KMS-11 (cell line): ENCODE results near the gene PAPSS2.
"Not testable (repeated sequence)": the region's sequence is repeated elsewhere in the genome, so short reads cannot be mapped to it uniquely, and the experiment has no call there.

Source experiments
- H2AFZ ChIP-seq: fragments of 200-600 bp; sonication (generic); 2 replicates; pipeline ENCODE4 v1.6.1; 2016; ENCODE audit warnings: antibody characterized with exemption, mixed run types, low read depth
- H3K27ac ChIP-seq: fragments of 200-600 bp; sonication (generic); 2 replicates; pipeline ENCODE4 v1.6.1; 2016; ENCODE audit warnings: mild to moderate bottlenecking, mixed run types
- H3K27me3 ChIP-seq: fragments of 200-600 bp; sonication (generic); 2 replicates; pipeline ENCODE4 v1.6.1; 2017; ENCODE audit warnings: mild to moderate bottlenecking, low read depth, mixed run types, moderate library complexity; ENCODE audit not compliant: insufficient read depth
- H3K36me3 ChIP-seq: fragments of 200-600 bp; sonication (generic); 2 replicates; pipeline ENCODE4 v1.6.1; 2017; ENCODE audit warnings: mild to moderate bottlenecking, mixed run types; ENCODE audit not compliant: insufficient read depth
- H3K4me1 ChIP-seq: fragments of 200-600 bp; sonication (generic); 2 replicates; pipeline ENCODE4 v1.6.1; 2016; ENCODE audit warnings: mild to moderate bottlenecking, low read depth, mixed run types; ENCODE audit not compliant: poor library complexity, severe bottlenecking
- H3K4me2 ChIP-seq: fragments of 200-600 bp; sonication (generic); 2 replicates; pipeline ENCODE4 v1.7.0; 2016; ENCODE audit warnings: mild to moderate bottlenecking, mixed run types
- H3K4me3 ChIP-seq: fragments of 200-600 bp; sonication (generic); IDR thresholded peaks from 2 replicates; pipeline ENCODE4 v1.6.1; 2017; ENCODE audit warnings: low read depth, low read length, mixed read lengths; ENCODE audit not compliant: insufficient read depth
- H3K79me2 ChIP-seq: fragments of 200-600 bp; sonication (generic); 2 replicates; pipeline ENCODE4 v1.6.1; 2016; ENCODE audit warnings: low read depth, mixed run types; ENCODE audit not compliant: insufficient read depth
- H3K9ac ChIP-seq: fragments of 200-600 bp; sonication (generic); 2 replicates; pipeline ENCODE4 v1.6.1; 2016; ENCODE audit warnings: mild to moderate bottlenecking, mixed run types
- H4K20me1 ChIP-seq: fragments of 200-600 bp; sonication (generic); 2 replicates; pipeline ENCODE4 v1.6.1; 2016; ENCODE audit warnings: mild to moderate bottlenecking, mixed run types; ENCODE audit not compliant: insufficient read depth
- CTCF ChIP-seq: fragments of 200-600 bp; sonication (generic); conservative IDR thresholded peaks from 2 replicates; pipeline ENCODE4 v1.6.1; 2017; ENCODE audit warnings: low read depth, mild to moderate bottlenecking, antibody characterized with exemption, low read length, moderate library complexity, mixed read lengths

PAPSS2 gene

GRCh38 chr10:87659571-87660483, at the start of gene PAPSS2:
Gene PAPSS2 (plus strand): TSS chr10:87659878. CDS start chr10:87659982, 104 bp downstream.
- no peaks in the 10 kb centered on the region for H3K79me2 ChIP-seq
- H3K27me3 ChIP-seq = no peaks in the 10 kb centered on the region
- no peaks in the 10 kb centered on the region for H4K20me1 ChIP-seq
- no peak within 1 kb of the TSS for H3K27ac ChIP-seq
- TF ChIP-seq CTCF = no peak
- H3K36me3 ChIP-seq = no peaks in the 10 kb centered on the region
- H3K9ac ChIP-seq = no peak within 1 kb of the TSS
- no peak within 1 kb of the TSS for H3K4me3 ChIP-seq
- no peak within 1 kb of the TSS for H2AFZ ChIP-seq
- no peaks in the 10 kb centered on the region for H3K4me1 ChIP-seq
- H3K4me2 ChIP-seq = no peak within 1 kb of the TSS

- not testable (repeated sequence) for H3K27ac ChIP-seq, H3K4me3 ChIP-seq, H3K27me3 ChIP-seq, H4K20me1 ChIP-seq, H3K79me2 ChIP-seq, H2AFZ ChIP-seq, H3K4me1 ChIP-seq, H3K36me3 ChIP-seq, H3K4me2 ChIP-seq, H3K9ac ChIP-seq
Observed at GRCh38 chr10:87611341-87611740, 48.3 kb upstream of the PAPSS2 start.

- no peaks in the 10 kb centered on the region for H3K4me1 ChIP-seq
- H3K27me3 ChIP-seq = no peaks in the 10 kb centered on the region
- H3K4me3 ChIP-seq = no peak overlapping the region
- H2AFZ ChIP-seq = no peak overlapping the region
- no peaks in the 10 kb centered on the region for H3K36me3 ChIP-seq
- no peak for TF ChIP-seq CTCF
- no peaks in the 10 kb centered on the region for H4K20me1 ChIP-seq
- no peak overlapping the region for H3K4me2 ChIP-seq
- no peaks in the 10 kb centered on the region for H3K79me2 ChIP-seq
- H3K9ac ChIP-seq = no peak overlapping the region
- no peak overlapping the region for H3K27ac ChIP-seq
Observed at GRCh38 chr10:87612115-87612514, 47.6 kb upstream of the PAPSS2 start.

GRCh38 chr10:87613751-87614150, 45.9 kb upstream of the PAPSS2 start:
- no peak for TF ChIP-seq CTCF
- Histone ChIP-seq H3K27ac (no peak overlapping the region), H4K20me1 (no peaks in the 10 kb centered on the region), H3K9ac (no peak overlapping the region), H3K4me1 (no peaks in the 10 kb centered on the region), H3K27me3 (no peaks in the 10 kb centered on the region), H3K4me3 (no peak overlapping the region), H3K36me3 (no peaks in the 10 kb centered on the region), H3K4me2 (no peak overlapping the region), H3K79me2 (no peaks in the 10 kb centered on the region), H2AFZ (no peak overlapping the region)

- no peaks in the 10 kb centered on the region for H3K36me3 ChIP-seq
Observed at GRCh38 chr10:87615856-87616255, 43.8 kb upstream of the PAPSS2 start.

More at GRCh38 chr10:87615856-87616255, 43.8 kb upstream of the PAPSS2 start:
- H3K4me1 ChIP-seq = no peaks in the 10 kb centered on the region
- H3K4me3 ChIP-seq = no peak overlapping the region
- no peak overlapping the region for H3K27ac ChIP-seq
- H4K20me1 ChIP-seq = no peaks in the 10 kb centered on the region
- no peak overlapping the region for H2AFZ ChIP-seq
- no peaks in the 10 kb centered on the region for H3K79me2 ChIP-seq
- H3K4me2 ChIP-seq = no peak overlapping the region
- TF ChIP-seq CTCF = no peak
- no peak overlapping the region for H3K9ac ChIP-seq
- H3K27me3 ChIP-seq = no peaks in the 10 kb centered on the region
